HG03103 (cell line): ENCODE measurements around the gene FOS.
"Not testable (repeated sequence)": the region's sequence is repeated elsewhere in the genome, so short reads cannot be mapped to it uniquely, and the experiment has no call there.

Experiments used
- ATAC-seq: cut with Tn5 transposase; IDR thresholded peaks from one replicate; pipeline ENCODE4 v1.9.1; 2021; ENCODE audit warnings: low read depth; ENCODE audit not compliant: unreplicated experiment

FOS gene

DNA sequence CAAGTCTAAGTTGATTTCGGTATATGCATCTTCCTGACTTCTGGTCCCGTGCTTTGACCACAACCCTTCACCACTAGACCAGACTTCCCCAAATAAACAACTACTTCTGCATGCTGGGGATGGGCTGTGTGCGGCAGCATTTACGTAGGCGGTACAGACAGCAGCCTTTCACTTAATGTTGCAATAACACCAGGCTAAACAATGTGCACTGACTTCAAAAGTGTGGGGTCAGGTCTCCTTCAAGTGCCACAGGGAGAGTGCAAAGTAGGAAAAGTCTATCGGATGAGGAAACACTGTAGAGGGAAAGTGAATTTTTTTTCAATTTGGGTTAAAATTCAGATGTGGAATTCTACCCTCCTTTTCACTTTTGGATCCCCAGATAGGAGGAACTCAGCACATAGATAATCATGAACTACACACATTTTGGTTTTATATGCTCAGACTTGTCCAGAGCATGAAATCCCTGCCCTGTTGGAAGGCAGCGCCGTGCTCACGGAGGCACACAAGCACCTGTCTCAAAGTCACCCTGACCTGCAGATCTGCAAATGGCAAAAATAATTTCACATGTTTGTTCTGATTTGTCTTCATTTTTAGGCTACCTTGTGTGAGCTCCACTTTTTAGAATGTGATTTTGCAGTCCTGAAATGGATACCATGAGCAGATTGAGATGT, 3.6 kb upstream of the FOS start:
- ATAC-seq = no peak

- ATAC-seq = no peak
Measured at GRCh38 chr14:75275598-75275997, 3.0 kb upstream of the FOS start.

- ATAC-seq = no peak
Measured at GRCh38 chr14:75277008-75277814, 1.4 kb upstream of the FOS start.

GRCh38 chr14:75277815-75278421, 710 bp upstream of the FOS start:
- ATAC-seq = no peak

- ATAC-seq = no peak
Measured at GRCh38 chr14:75279153-75279762, 630 bp downstream of the FOS start.

GRCh38 chr14:75279763-75280290, 1.2 kb downstream of the FOS start:
- no peak for ATAC-seq

DNA sequence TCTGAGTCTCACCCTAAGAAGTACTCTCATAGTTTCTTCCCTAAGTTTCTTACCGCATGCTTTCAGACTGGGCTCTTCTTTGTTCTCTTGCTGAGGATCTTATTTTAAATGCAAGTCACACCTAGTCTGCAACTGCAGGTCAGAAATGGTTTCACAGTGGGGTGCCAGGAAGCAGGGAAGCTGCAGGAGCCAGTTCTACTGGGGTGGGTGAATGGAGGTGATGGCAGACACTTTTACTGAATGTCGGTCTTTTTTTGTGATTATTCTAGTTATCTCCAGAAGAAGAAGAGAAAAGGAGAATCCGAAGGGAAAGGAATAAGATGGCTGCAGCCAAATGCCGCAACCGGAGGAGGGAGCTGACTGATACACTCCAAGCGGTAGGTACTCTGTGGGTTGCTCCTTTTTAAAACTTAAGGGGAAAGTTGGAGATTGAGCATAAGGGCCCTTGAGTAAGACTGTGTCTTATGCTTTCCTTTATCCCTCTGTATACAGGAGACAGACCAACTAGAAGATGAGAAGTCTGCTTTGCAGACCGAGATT, 1.7 kb downstream of the FOS start:
- no peak for ATAC-seq

- ATAC-seq = no peak
Measured at GRCh38 chr14:75280831-75281653, 2.4 kb downstream of the FOS start.

DNA sequence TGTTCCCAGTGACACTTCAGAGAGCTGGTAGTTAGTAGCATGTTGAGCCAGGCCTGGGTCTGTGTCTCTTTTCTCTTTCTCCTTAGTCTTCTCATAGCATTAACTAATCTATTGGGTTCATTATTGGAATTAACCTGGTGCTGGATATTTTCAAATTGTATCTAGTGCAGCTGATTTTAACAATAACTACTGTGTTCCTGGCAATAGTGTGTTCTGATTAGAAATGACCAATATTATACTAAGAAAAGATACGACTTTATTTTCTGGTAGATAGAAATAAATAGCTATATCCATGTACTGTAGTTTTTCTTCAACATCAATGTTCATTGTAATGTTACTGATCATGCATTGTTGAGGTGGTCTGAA, 3.0 kb downstream of the FOS start:
- ATAC-seq = no peak

GRCh38 chr14:75282170-75282554, 3.5 kb downstream of the FOS start:
- ATAC-seq = no peak

- ATAC-seq = not testable (repeated sequence)
Measured at GRCh38 chr14:75282555-75283161, 4.0 kb downstream of the FOS start.

GRCh38 chr14:75283162-75283832, 4.7 kb downstream of the FOS start:
- no peak for ATAC-seq

- no peak for ATAC-seq
Measured at GRCh38 chr14:75283833-75284563, 5.4 kb downstream of the FOS start.

DNA sequence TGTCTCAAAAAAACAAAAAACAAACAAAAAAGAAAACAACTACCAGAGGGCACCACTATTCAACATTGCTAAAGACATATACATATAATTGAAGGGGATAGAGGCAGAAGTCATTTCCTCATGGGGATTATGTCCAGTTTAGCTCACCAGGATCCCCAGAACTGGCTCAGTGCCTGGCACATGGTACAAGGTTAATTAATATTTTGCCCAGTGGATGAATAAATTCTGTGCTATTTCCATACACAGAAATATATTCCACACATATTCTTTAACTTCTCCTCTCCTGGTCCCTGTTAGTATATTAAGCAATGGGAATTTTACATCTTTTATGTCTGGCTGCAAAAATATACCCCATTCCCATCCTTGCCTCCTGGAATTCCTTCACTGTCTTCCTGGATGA, 6.7 kb downstream of the FOS start:
- no peak for ATAC-seq

- ATAC-seq = no peak
Measured at GRCh38 chr14:75286313-75286712, 7.7 kb downstream of the FOS start.

GRCh38 chr14:75289840-75290388, 11.3 kb downstream of the FOS start:
- no peak for ATAC-seq

DNA sequence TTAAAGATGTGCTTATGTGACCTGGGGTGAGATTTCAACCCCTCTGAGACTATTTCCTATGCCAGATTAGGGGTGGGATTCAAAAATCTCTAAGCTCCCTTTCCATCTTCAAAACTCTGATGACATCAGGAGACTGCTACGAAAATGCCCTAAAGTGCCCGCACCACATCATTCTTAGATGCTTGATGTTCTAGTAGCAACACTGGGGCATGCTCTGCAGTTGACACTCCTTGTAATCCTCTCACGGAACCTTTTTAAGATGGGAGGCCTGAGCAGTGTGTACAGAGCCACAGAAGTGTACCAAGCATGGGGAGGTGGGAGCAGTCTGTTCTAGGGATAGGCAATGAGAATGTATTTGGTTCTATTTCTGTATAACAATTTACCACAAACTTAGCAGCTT, 12.2 kb downstream of the FOS start:
- ATAC-seq = no peak

DNA sequence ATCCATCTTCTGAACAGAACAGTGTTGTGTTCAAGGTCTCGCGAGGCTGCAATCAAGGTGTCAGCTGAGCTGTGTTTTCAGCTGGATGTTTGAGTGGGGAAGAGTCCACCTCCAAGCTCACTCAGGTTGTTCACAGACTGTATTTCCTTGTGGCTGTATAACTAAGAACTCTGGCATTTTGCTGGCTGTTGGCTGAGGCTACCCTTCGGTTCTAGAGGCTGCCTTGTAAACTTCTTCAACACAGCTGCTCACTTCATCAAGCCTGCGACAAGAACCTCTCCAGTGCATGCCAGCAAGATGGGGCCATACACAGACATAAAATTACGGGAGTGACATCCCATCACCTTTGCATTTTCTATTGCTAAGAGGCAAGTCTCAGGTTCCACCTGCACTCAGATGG, 12.7 kb downstream of the FOS start:
- ATAC-seq = no peak
